H1 (cell line): ENCODE data around the gene KLHL18. TPM values are rescaled to one million over a fixed set of nuclear protein-coding genes. Genes with fewer than 3 reads are reported as not detected.

Source experiments
- CTCF ChIA-PET: fragments of 300-600 bp; sonication (Branson Sonifier 250); formaldehyde crosslinking; loops from one replicate; lab custom pipeline; 2021; ENCODE audit not compliant: partially characterized antibody; lab: Charles Lee
- POLR2A ChIA-PET: fragments of 300-600 bp; sonication (Branson Sonifier 250); formaldehyde crosslinking; loops from one replicate; lab custom pipeline; 2021; ENCODE audit warnings: inconsistent platforms; ENCODE audit not compliant: partially characterized antibody; lab: Charles Lee
- DNase-seq, 2 experiments: peaks; one replicate each; pipeline versions ENCODE4 v3.0.0 to v3.0.0-alpha.2; 2010 to 2022; ENCODE audit warnings: low spot score in 2 of 2, low read depth in 1 of 2, mixed read lengths in 1 of 2
- FAIRE-seq: peaks from 2 replicates; lab custom pipeline; 2011; peaks lifted over from hg19 to GRCh38; lab: Jason Lieb, UNC
- H2AFZ ChIP-seq: 2 replicates; pipeline ENCODE4 v1.8.1; 2012; ENCODE audit warnings: low read length, inconsistent platforms
- H2AK5ac ChIP-seq: 2 replicates; pipeline ENCODE4 v1.6.1; 2013; ENCODE audit warnings: low read depth, low read length
- H2BK120ac ChIP-seq: replicated peaks from 2 replicates; pipeline ENCODE3; 2013; ENCODE audit warnings: low read depth, low read length, inconsistent platforms
- H2BK12ac ChIP-seq: 2 replicates; pipeline ENCODE4 v1.6.1; 2013; ENCODE audit warnings: low read depth, low read length
- H2BK15ac ChIP-seq: 2 replicates; pipeline ENCODE4 v1.6.1; 2013; ENCODE audit warnings: low read length
- H2BK20ac ChIP-seq: 2 replicates; pipeline ENCODE4 v1.6.1; 2013; ENCODE audit warnings: low read length
- H2BK5ac ChIP-seq: 2 replicates; pipeline ENCODE4 v1.6.1; 2013; ENCODE audit warnings: low read depth, low read length
- H3K14ac ChIP-seq: 2 replicates; pipeline ENCODE4 v1.6.1; 2013; ENCODE audit warnings: inconsistent platforms; ENCODE audit not compliant: insufficient read length
- H3K18ac ChIP-seq: 2 replicates; pipeline ENCODE4 v1.6.1; 2013; ENCODE audit warnings: low read length; ENCODE audit errors: extremely low read depth
- H3K23ac ChIP-seq: 2 replicates; pipeline ENCODE4 v1.6.1; 2013; ENCODE audit warnings: inconsistent platforms; ENCODE audit not compliant: insufficient read length
- H3K23me2 ChIP-seq: 2 replicates; pipeline ENCODE4 v1.6.1; 2013; ENCODE audit warnings: low read depth, low read length
- H3K27ac ChIP-seq: 2 replicates; pipeline ENCODE4 v1.6.1; 2011; ENCODE audit warnings: low read depth, low read length, inconsistent platforms
- H3K27me3 ChIP-seq, 4 experiments: replicated peaks in 1 of 4; 1 replicate in 1 of 4; 2 replicates in 3 of 4; pipeline versions ENCODE4 v1.6.1 to v1.8.1; 2011 to 2013; ENCODE audit warnings: low read length in 3 of 4, mild to moderate bottlenecking in 3 of 4, inconsistent platforms in 2 of 4, mixed read lengths in 2 of 4, moderate library complexity in 1 of 4; ENCODE audit not compliant: control insufficient read depth in 3 of 4, insufficient read depth in 3 of 4; ENCODE audit errors: extremely low read depth in 1 of 4
- H3K36me3 ChIP-seq, 4 experiments: 2 replicates each; pipeline versions ENCODE4 v1.6.1 to v1.8.1; 2011 to 2013; ENCODE audit warnings: mild to moderate bottlenecking in 4 of 4, low read length in 3 of 4, moderate library complexity in 2 of 4, control low read depth in 1 of 4, inconsistent platforms in 1 of 4; ENCODE audit not compliant: insufficient read depth in 4 of 4, control insufficient read depth in 2 of 4
- H3K4ac ChIP-seq: replicated peaks from 2 replicates; pipeline ENCODE3; 2013; ENCODE audit warnings: low read length, low read depth, mixed read lengths, inconsistent platforms; ENCODE audit not compliant: insufficient read length
- H3K4me1 ChIP-seq, 4 experiments: replicated peaks in 1 of 4; 1 replicate in 1 of 4; 2 replicates in 3 of 4; pipeline versions ENCODE4 v1.6.1 to v1.8.1; 2011 to 2013; ENCODE audit warnings: low read length in 3 of 4, inconsistent platforms in 2 of 4, mixed read lengths in 1 of 4; ENCODE audit not compliant: insufficient read depth in 4 of 4, control insufficient read depth in 3 of 4
- H3K4me2 ChIP-seq, 2 experiments: 2 replicates each; pipeline versions ENCODE4 v1.6.1 to v1.8.1; 2011 to 2013; ENCODE audit warnings: low read depth in 2 of 2, low read length in 2 of 2, control low read depth in 1 of 2, inconsistent platforms in 1 of 2, mild to moderate bottlenecking in 1 of 2; ENCODE audit not compliant: insufficient read depth in 1 of 2
- H3K4me3 ChIP-seq, 4 experiments: fragments of 200-600, 300-600 bp in 1 of 4; sonication (generic), shearing (Covaris generic), sonication (Bioruptor Twin) in 1 of 4; 2 replicates each; pipeline versions ENCODE4 v1.5.1 to v1.8.1; 2011 to 2016; ENCODE audit warnings: low read length in 4 of 4, low read depth in 3 of 4, control low read depth in 2 of 4, inconsistent platforms in 2 of 4, mild to moderate bottlenecking in 2 of 4, mixed read lengths in 1 of 4, moderate library complexity in 1 of 4; ENCODE audit not compliant: insufficient read depth in 2 of 4; ENCODE audit errors: extremely low read depth in 1 of 4
- H3K56ac ChIP-seq: replicated peaks from 2 replicates; pipeline ENCODE3; 2013; ENCODE audit warnings: low read depth, mild to moderate bottlenecking, mixed read lengths, low read length, inconsistent platforms; ENCODE audit not compliant: insufficient read length
- H3K79me1 ChIP-seq: 2 replicates; pipeline ENCODE4 v1.6.1; 2013; ENCODE audit warnings: low read depth, low read length, control low read depth
- H3K79me2 ChIP-seq, 2 experiments: 2 replicates each; pipeline versions ENCODE4 v1.6.1 to v1.8.1; 2012 to 2013; ENCODE audit warnings: low read length in 2 of 2, mild to moderate bottlenecking in 2 of 2, inconsistent platforms in 1 of 2; ENCODE audit not compliant: insufficient read depth in 2 of 2, control insufficient read depth in 1 of 2
- H3K9ac ChIP-seq, 4 experiments: replicated peaks in 1 of 4; 1 replicate in 1 of 4; 2 replicates in 3 of 4; pipeline versions ENCODE4 v1.6.1 to v1.8.1; 2011 to 2013; ENCODE audit warnings: low read depth in 3 of 4, low read length in 3 of 4, control low read depth in 2 of 4, mild to moderate bottlenecking in 2 of 4, moderate library complexity in 2 of 4, inconsistent platforms in 1 of 4; ENCODE audit errors: extremely low read depth in 1 of 4
- H3K9me3 ChIP-seq, 2 experiments: 2 replicates each; pipeline versions ENCODE4 v1.6.1 to v1.8.1; 2012 to 2013; ENCODE audit warnings: mild to moderate bottlenecking in 2 of 2, moderate library complexity in 2 of 2, control low read depth in 1 of 2, inconsistent platforms in 1 of 2, low read depth in 1 of 2, low read length in 1 of 2, mixed read lengths in 1 of 2; ENCODE audit not compliant: insufficient read depth in 2 of 2
- H4K20me1 ChIP-seq, 2 experiments: replicated peaks in 1 of 2; 2 replicates each; pipeline versions ENCODE3 to v1.8.1; 2011 to 2013; ENCODE audit warnings: inconsistent platforms in 2 of 2, low read length in 2 of 2, mild to moderate bottlenecking in 1 of 2; ENCODE audit not compliant: insufficient read depth in 2 of 2, control insufficient read depth in 1 of 2
- H4K5ac ChIP-seq: 2 replicates; pipeline ENCODE4 v1.6.1; 2013; ENCODE audit warnings: low read length, low read depth, mixed read lengths, inconsistent platforms; ENCODE audit not compliant: insufficient read length
- H4K8ac ChIP-seq: 2 replicates; pipeline ENCODE4 v1.8.0; 2013; ENCODE audit warnings: mild to moderate bottlenecking, moderate library complexity, low read length, inconsistent platforms; ENCODE audit not compliant: insufficient read depth; ENCODE audit errors: extremely low read depth
- H4K91ac ChIP-seq: replicated peaks from 2 replicates; pipeline ENCODE3; 2013; ENCODE audit warnings: low read length, mixed read lengths, inconsistent platforms; ENCODE audit not compliant: insufficient read length
- MAFK ChIP-seq: IDR thresholded peaks from 2 replicates; pipeline ENCODE4 v1.6.1; 2012; ENCODE audit warnings: low read depth, mild to moderate bottlenecking, improper control_type of control experiment, low read length
- POLR2A ChIP-seq, 2 experiments: IDR thresholded peaks; 1 replicate in 1 of 2; 2 replicates in 1 of 2; pipeline ENCODE4 v1.6.1; 2011; ENCODE audit warnings: low read depth in 2 of 2, low read length in 2 of 2, mild to moderate bottlenecking in 2 of 2; ENCODE audit errors: control extremely low read depth in 1 of 2
- SIX5 ChIP-seq: IDR thresholded peaks from 2 replicates; pipeline ENCODE4 v1.6.1; 2011; ENCODE audit warnings: mild to moderate bottlenecking, low read depth, low read length
- YY1 ChIP-seq: IDR thresholded peaks from 2 replicates; pipeline ENCODE4 v1.6.1; 2011; ENCODE audit warnings: low read depth, mild to moderate bottlenecking, low read length
- WGBS, 2 experiments: shearing (Covaris generic) in 1 of 2; methylation state at CpG; one replicate each; pipeline versions ENCODE4 v1.1.6 to v1.1.7; 2013 to 2015; ENCODE audit warnings: low lambda C conversion rate in 2 of 2, mixed read lengths in 2 of 2, inconsistent platforms in 1 of 2, low coverage in 1 of 2, missing lambda C conversion rate in 1 of 2; ENCODE audit not compliant: insufficient replicate concordance in 2 of 2, insufficient coverage in 1 of 2, insufficient read length in 1 of 2; ENCODE audit errors: extremely low coverage in 1 of 2, missing lambda C conversion rate in 1 of 2; 5-methylcytosine and 5-hydroxymethylcytosine counted together
- polyA plus RNA-seq, 7 experiments: library from polyadenylated mRNA; depleted of rRNA in 3 of 7; stranded (reverse) in 5 of 7; unstranded in 2 of 7; fragments of >200 nt in 5 of 7; fragments of 200-250 nt in 2 of 7; gene quantifications; 1 replicate in 5 of 7; 2 replicates in 1 of 7; 4 replicates in 1 of 7; pipeline versions ENCODE4 v1.2.1 to v1.2.3, GENCODE V29; 2011 to 2013; ENCODE audit warnings: missing spikeins in 2 of 7, mixed read lengths in 2 of 7
- total RNA-seq: library from RNA; stranded (reverse); fragmentation: NEBNext Ultra II Directional; extraction: Animal tissue kit (Norgen Biotek cat#: 25700); gene quantifications from 2 replicates; pipeline ENCODE4 v1.2.1, GENCODE V29; 2021

KLHL18 gene
- total and polyA plus RNA-seq, 2 of the 8 experiments (the other 6 are each of a cell fraction or from before 2014, with no cell fraction given) = 19.9 to 31.7 TPM

- H3K9me3 ChIP-seq = no peaks in the 10 kb centered on the region
- peaks cover 0 to 1% of the 10 kb centered on the region in 2 experiments for H4K20me1 ChIP-seq
- WGBS, 2 experiments = 46% methylated on average over 2 of the region's 2 CpGs; no CpG with 5 or more reads in 1 of the 2 experiments
- H4K91ac ChIP-seq = no peak overlapping the region
- no peak overlapping the region for H2BK5ac ChIP-seq
- H3K23ac ChIP-seq = no peak overlapping the region
- FAIRE-seq (no peak), DNase-seq (no peak)
- peaks cover 14 to 31% (median 19%) of the 10 kb centered on the region in 4 experiments; a peak in 7 of 8 replicates for H3K36me3 ChIP-seq
- H3K79me2 ChIP-seq = no peaks in the 10 kb centered on the region
- POLR2A ChIA-PET = no interaction called here
- CTCF ChIA-PET = interaction anchor here (0.8 to 7.1 kb wide), 4 partner anchors 17 to 338 kb away, joined by 3 to 59 read pairs (median 4); no protein-coding TSS in a partner anchor
- no peak overlapping the region for H3K14ac ChIP-seq
- no peak overlapping the region for H2BK15ac ChIP-seq
- no peak overlapping the region for H3K4me2 ChIP-seq
- no peaks in the 10 kb centered on the region for H3K27me3 ChIP-seq
- no peak overlapping the region for H2BK120ac ChIP-seq
- H4K8ac ChIP-seq = no peak overlapping the region
- no peak overlapping the region for H4K5ac ChIP-seq
- H3K79me1 ChIP-seq = no peaks in the 10 kb centered on the region
- H3K4me3 ChIP-seq = no peak overlapping the region
- no peak overlapping the region for H3K9ac ChIP-seq
- no peak overlapping the region for H2BK12ac ChIP-seq
- no peak overlapping the region for H2BK20ac ChIP-seq
- H3K4ac ChIP-seq = no peak overlapping the region
- H3K18ac ChIP-seq = no peak overlapping the region
- no peak overlapping the region for H3K27ac ChIP-seq
- H3K56ac ChIP-seq = no peak overlapping the region
- no peaks in the 10 kb centered on the region for H3K4me1 ChIP-seq
- no peaks in the 10 kb centered on the region for H3K23me2 ChIP-seq
- H2AFZ ChIP-seq = no peak overlapping the region
- H2AK5ac ChIP-seq = no peak overlapping the region
- no peak for TF ChIP-seq MAFK
- TF ChIP-seq POLR2A (IDR thresholded peaks at IDR 0.05; ENCODE audit: control extremely low read depth in 1 of 2, low read depth in 2 of 2, low read length in 2 of 2) = no peak
- TF ChIP-seq YY1 = no peak
- TF ChIP-seq SIX5 = no peak
Measured at GRCh38 chr3:47319956-47320355, 37.2 kb downstream of the KLHL18 start.
